IMR-90 (cell line): ENCODE measurements around the gene MORN5.

Source experiments
- CEBPB ChIP-seq: IDR thresholded peaks from 2 replicates; pipeline ENCODE4 v1.6.1; 2012; ENCODE audit warnings: low read depth, low read length, improper control_type of control experiment
- MAZ ChIP-seq: IDR thresholded peaks from 2 replicates; pipeline ENCODE4 v1.6.1; 2012; ENCODE audit warnings: low read depth, mild to moderate bottlenecking, low read length, improper control_type of control experiment, moderate library complexity, borderline replicate concordance
- MXI1 ChIP-seq: IDR thresholded peaks from 2 replicates; pipeline ENCODE4 v1.6.1; 2012; ENCODE audit warnings: low read depth, mild to moderate bottlenecking, low read length, moderate library complexity, borderline replicate concordance
- POLR2A ChIP-seq: IDR thresholded peaks from 2 replicates; pipeline ENCODE4 v1.6.1; 2012; ENCODE audit warnings: mild to moderate bottlenecking, low read depth, low read length
- RCOR1 ChIP-seq: IDR thresholded peaks from 2 replicates; pipeline ENCODE4 v1.6.1; 2012; ENCODE audit warnings: mild to moderate bottlenecking, low read length, improper control_type of control experiment; ENCODE audit not compliant: insufficient replicate concordance
- TF ChIP-seq, protein P1 (sequence below): conservative IDR thresholded peaks from 2 replicates; pipeline ENCODE4 v1.5.1; 2012; ENCODE audit warnings: mild to moderate bottlenecking, low read depth, low read length, improper control_type of control experiment
- TF ChIP-seq, protein P2 (sequence below): fragments of 150-350 bp; IDR thresholded peaks from 2 replicates; pipeline ENCODE4 v1.6.1; 2017; ENCODE audit warnings: mild to moderate bottlenecking, antibody characterized with exemption, low read length, low read depth

DNA sequence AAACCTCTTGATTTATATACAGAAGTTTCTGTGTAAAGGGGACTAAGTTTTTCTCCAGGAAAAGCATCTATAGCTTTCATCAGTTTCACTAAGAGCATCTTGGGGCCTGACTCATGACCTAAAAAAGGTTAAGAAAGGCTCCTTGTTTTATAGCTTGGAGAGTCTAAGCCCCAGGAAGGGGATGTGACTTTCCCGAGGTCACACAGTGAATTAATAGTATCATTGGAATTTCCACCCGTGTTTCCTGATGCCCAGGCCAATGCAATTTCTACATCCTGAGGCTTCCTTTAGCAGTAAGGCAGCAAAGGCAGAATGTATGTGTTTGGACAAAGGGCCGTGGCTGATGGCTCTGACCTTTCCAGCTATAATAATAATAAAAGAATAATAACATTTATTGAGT is 8.6 kb downstream of the MORN5 start:
- no peak for TF ChIP-seq POLR2A
- TF ChIP-seq, protein P1, sequence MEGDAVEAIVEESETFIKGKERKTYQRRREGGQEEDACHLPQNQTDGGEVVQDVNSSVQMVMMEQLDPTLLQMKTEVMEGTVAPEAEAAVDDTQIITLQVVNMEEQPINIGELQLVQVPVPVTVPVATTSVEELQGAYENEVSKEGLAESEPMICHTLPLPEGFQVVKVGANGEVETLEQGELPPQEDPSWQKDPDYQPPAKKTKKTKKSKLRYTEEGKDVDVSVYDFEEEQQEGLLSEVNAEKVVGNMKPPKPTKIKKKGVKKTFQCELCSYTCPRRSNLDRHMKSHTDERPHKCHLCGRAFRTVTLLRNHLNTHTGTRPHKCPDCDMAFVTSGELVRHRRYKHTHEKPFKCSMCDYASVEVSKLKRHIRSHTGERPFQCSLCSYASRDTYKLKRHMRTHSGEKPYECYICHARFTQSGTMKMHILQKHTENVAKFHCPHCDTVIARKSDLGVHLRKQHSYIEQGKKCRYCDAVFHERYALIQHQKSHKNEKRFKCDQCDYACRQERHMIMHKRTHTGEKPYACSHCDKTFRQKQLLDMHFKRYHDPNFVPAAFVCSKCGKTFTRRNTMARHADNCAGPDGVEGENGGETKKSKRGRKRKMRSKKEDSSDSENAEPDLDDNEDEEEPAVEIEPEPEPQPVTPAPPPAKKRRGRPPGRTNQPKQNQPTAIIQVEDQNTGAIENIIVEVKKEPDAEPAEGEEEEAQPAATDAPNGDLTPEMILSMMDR = no peak
- TF ChIP-seq RCOR1 = no peak
- TF ChIP-seq, protein P2, sequence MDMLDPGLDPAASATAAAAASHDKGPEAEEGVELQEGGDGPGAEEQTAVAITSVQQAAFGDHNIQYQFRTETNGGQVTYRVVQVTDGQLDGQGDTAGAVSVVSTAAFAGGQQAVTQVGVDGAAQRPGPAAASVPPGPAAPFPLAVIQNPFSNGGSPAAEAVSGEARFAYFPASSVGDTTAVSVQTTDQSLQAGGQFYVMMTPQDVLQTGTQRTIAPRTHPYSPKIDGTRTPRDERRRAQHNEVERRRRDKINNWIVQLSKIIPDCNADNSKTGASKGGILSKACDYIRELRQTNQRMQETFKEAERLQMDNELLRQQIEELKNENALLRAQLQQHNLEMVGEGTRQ = no peak
- TF ChIP-seq MXI1 = no peak
- no peak for TF ChIP-seq CEBPB
- TF ChIP-seq MAZ = no peak
